Epithelial cell of esophagus (primary cell): ENCODE data around the gene MXI1.

Experiments
- DNase-seq: peaks from one replicate; pipeline ENCODE4 v3.0.0; 2010; ENCODE audit warnings: low read depth
- H3K4me3 ChIP-seq: 2 replicates; pipeline ENCODE4 v1.5.1; 2011; ENCODE audit warnings: mild to moderate bottlenecking, low read length, control low read depth
- CTCF ChIP-seq: IDR thresholded peaks from 2 replicates; pipeline ENCODE4 v1.5.1; 2011; ENCODE audit warnings: low read depth, mild to moderate bottlenecking, low read length, control low read depth, inconsistent platforms; ENCODE audit not compliant: insufficient read depth; ENCODE audit errors: missing control alignments

MXI1 gene

GRCh38 chr10:110258542-110258941, 51.1 kb downstream of the MXI1 start:
- no peak overlapping the region for H3K4me3 ChIP-seq
- no peak for DNase-seq

GRCh38 chr10:110259317-110259716, 51.9 kb downstream of the MXI1 start:
- DNase-seq, result no peak
- TF ChIP-seq CTCF, result no peak
- H3K4me3 ChIP-seq, result no peak overlapping the region

More at GRCh38 chr10:110258542-110258941, 51.1 kb downstream of the MXI1 start:
- no peak for TF ChIP-seq CTCF

- no peak overlapping the region for H3K4me3 ChIP-seq
- no peak for DNase-seq
- no peak for TF ChIP-seq CTCF
These were observed 53.5 kb downstream of the MXI1 start for GRCh38 chr10:110260746-110261477.

GRCh38 chr10:110263164-110263563, 55.8 kb downstream of the MXI1 start:
- TF ChIP-seq CTCF, result no peak
- DNase-seq, result no peak
- H3K4me3 ChIP-seq, result no peak overlapping the region

- H3K4me3 ChIP-seq, result no peak overlapping the region
- no peak for DNase-seq
- no peak for TF ChIP-seq CTCF
These were observed 58.3 kb downstream of the MXI1 start for GRCh38 chr10:110265573-110266193.

- no peak overlapping the region for H3K4me3 ChIP-seq
- no peak for DNase-seq
- no peak for TF ChIP-seq CTCF
These were observed 59.9 kb downstream of the MXI1 start for GRCh38 chr10:110267276-110267675.
